ENCODE measurements around the gene JAM2. TPM values are rescaled to one million over a fixed set of nuclear protein-coding genes. Genes with fewer than 3 reads are reported as not detected.

Gene JAM2
- polyA plus RNA-seq, 4 donors: 11.8 to 63.2 (median 16.5) TPM

DNA sequence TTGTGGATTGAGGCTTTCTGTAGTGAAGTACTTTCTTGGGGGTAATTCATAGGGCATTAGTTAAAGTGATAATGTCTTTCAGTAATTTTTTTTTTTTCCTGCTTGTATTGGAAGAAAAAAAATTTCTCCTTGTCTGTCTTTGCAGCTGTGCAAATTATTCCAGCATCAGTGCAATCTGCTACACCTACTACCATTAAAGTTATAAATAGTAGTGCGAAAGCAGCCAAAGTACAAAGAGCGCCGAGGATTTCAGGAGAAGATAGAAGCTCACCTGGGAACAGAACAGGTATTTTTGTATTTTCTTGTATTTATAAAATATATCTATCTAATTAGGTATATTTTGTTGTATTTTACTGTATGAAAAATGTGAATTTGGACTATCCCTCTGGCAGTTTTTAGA is 125.0 kb downstream of the JAM2 start:
- DNase-seq (ENCODE audit: low read depth in 4 of 4, low spot score in 3 of 4): no peak

Other genes with a start within 250 kb of the JAM2 start
- gene MRPL39, start 31.8 kb upstream of the JAM2 start, polyA plus RNA-seq (ENCODE audit: insufficient read length in 4 of 4): 10 to 100 TPM; 30.0 to 50.3 (median 38.6) TPM
- 100 to 1,000 TPM; 157 to 272 (median 233) TPM for gene ATP5PF, start 95.6 kb downstream of the JAM2 start, polyA plus RNA-seq (ENCODE audit: insufficient read length in 4 of 4)
- 10 to 100 TPM; 44.8 to 61.3 (median 53.2) TPM for gene GABPA, start 95.7 kb downstream of the JAM2 start, polyA plus RNA-seq (ENCODE audit: insufficient read length in 4 of 4)